PC-9 (cell line): ENCODE measurements around the gene EDARADD. TPM values are rescaled to one million over a fixed set of nuclear protein-coding genes. Genes with fewer than 3 reads are reported as not detected.

ENCODE experiments used
- BruUV-seq: library from RNA; stranded (reverse); fragments of 400-500 nt; replicated peaks from 2 replicates; lab custom pipeline; 2021; lab: Mats Ljungman, UMichigan
- CTCF ChIA-PET: fragments of 300-600 bp; sonication (Branson Sonifier 250); formaldehyde crosslinking; loops from one replicate; lab custom pipeline; 2022; ENCODE audit warnings: antibody characterized with exemption; lab: Charles Lee
- POLR2A ChIA-PET: fragments of 300-600 bp; sonication (Branson Sonifier 250); formaldehyde crosslinking; loops from one replicate; lab custom pipeline; 2022; ENCODE audit warnings: antibody characterized with exemption; ENCODE audit not compliant: unreplicated experiment; lab: Charles Lee
- DNase-seq, 2 experiments: peaks; one replicate each; pipeline versions ENCODE4 v3.0.0 to v3.0.0-alpha.2; 2015 to 2022; ENCODE audit warnings: mixed read lengths in 1 of 2
- H2AFZ ChIP-seq: fragments of 200-600 bp; sonication (generic); 2 replicates; pipeline ENCODE4 v1.8.1; 2017; ENCODE audit warnings: antibody characterized with exemption
- H3F3A ChIP-seq: fragments of 200-600 bp; sonication (generic); 2 replicates; pipeline ENCODE4 v1.8.1; 2017; ENCODE audit warnings: antibody characterized with exemption, mild to moderate bottlenecking, low read depth; ENCODE audit not compliant: insufficient read depth
- H3K27ac ChIP-seq: fragments of 200-600 bp; sonication (generic); 2 replicates; pipeline ENCODE4 v1.6.1; 2016; ENCODE audit warnings: mixed run types
- H3K27me3 ChIP-seq: fragments of 200-600 bp; sonication (generic); 2 replicates; pipeline ENCODE4 v1.6.1; 2016; ENCODE audit warnings: low read depth, mixed run types; ENCODE audit not compliant: insufficient read depth
- H3K36me3 ChIP-seq: fragments of 200-600 bp; sonication (generic); 2 replicates; pipeline ENCODE4 v1.6.1; 2016; ENCODE audit warnings: low read depth, mixed run types
- H3K4me1 ChIP-seq: fragments of 200-600 bp; sonication (generic); replicated peaks from 2 replicates; pipeline ENCODE4 v1.6.1; 2016; ENCODE audit warnings: mixed run types; ENCODE audit not compliant: insufficient read depth
- H3K4me2 ChIP-seq: fragments of 200-600 bp; sonication (generic); 2 replicates; pipeline ENCODE4 v1.6.1; 2017; ENCODE audit warnings: mixed run types
- H3K4me3 ChIP-seq: fragments of 200-600 bp; sonication (generic); 2 replicates; pipeline ENCODE4 v1.6.1; 2016; ENCODE audit warnings: mixed run types
- H3K79me2 ChIP-seq: fragments of 200-600 bp; sonication (generic); 2 replicates; pipeline ENCODE4 v1.6.1; 2017; ENCODE audit warnings: low read depth, mixed run types
- H3K9me2 ChIP-seq: fragments of 200-600 bp; sonication (generic); 2 replicates; pipeline ENCODE4 v1.8.1; 2017; ENCODE audit warnings: mild to moderate bottlenecking; ENCODE audit not compliant: insufficient read depth
- H3K9me3 ChIP-seq: fragments of 200-600 bp; sonication (generic); 2 replicates; pipeline ENCODE4 v1.8.1; 2016; ENCODE audit warnings: low read depth; ENCODE audit not compliant: insufficient read depth
- H4K20me1 ChIP-seq: fragments of 200-600 bp; sonication (generic); 2 replicates; pipeline ENCODE4 v1.8.1; 2017; ENCODE audit not compliant: insufficient read depth
- CTCF ChIP-seq: fragments of 200-600 bp; sonication (generic); conservative IDR thresholded peaks from 2 replicates; pipeline ENCODE4 v1.6.1; 2017; ENCODE audit warnings: mixed run types, antibody characterized with exemption, mild to moderate bottlenecking, moderate library complexity
- EZH2 ChIP-seq: fragments of 200-600 bp; sonication (generic); IDR thresholded peaks from 2 replicates; pipeline ENCODE4 v1.8.0; 2017; ENCODE audit warnings: antibody characterized with exemption, low read depth
- intact Hi-C: fragments of 100-400 bp; cut with micrococcal nuclease; formaldehyde crosslinking; loops from one replicate; pipeline ENCODE4 v1.10.0; 2022; ENCODE audit not compliant: unreplicated experiment
- total RNA-seq: library from RNA; stranded (reverse); gene quantifications from 2 replicates; pipeline ENCODE4 v1.2.3, GENCODE V29; 2021

Gene EDARADD
- total RNA-seq, 1 experiment from 2014 or later = not detected

DNA sequence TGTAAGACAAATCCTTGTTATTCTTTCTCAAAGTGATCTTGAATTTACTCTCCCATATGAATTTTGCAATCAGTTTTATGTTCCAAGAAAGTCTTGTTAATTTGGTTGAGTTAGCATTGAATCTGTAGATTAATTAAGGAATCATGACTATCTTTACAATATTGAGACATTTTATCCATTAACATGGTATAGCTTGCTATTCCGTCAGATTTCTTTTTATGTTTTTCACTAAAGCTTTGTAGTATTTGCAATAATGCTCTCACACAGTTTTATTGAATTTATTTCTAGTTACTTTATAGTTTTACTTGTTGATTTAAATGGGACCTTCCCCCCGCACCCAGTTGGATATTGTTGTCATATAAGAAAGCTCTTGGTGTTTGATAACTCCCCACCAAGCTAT lies 5.8 kb upstream of the EDARADD start:
- no peak for TF ChIP-seq CTCF
- no peak for TF ChIP-seq EZH2

DNA sequence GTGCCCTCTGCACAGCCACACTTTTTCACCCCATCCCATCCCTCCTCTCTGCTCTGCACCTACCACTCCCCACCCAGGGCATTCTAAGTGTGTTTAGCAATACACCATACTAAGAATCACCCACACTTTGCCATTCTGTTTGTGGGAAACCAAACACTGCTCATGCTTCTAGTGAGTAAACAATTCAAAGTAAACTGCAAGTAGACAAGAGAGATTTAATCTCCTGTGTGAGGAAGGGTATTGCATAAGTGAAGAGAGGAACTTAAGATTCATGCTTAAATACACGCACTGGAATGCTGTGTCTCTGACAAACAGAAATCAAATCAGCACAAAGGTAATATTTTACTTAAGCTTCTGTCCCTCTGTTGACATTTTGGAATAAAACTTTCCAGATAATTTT lies 4.8 kb upstream of the EDARADD start:
- H3K27ac ChIP-seq = peak overlapping the region; percentile 35; the same call in 1 of the 2 replicates
- no peak overlapping the region for H3K4me3 ChIP-seq
- H3K27me3 ChIP-seq = no peaks in the 10 kb centered on the region
- H3K36me3 ChIP-seq = no peaks in the 10 kb centered on the region
- peaks cover 17% of the 10 kb centered on the region for H3K4me1 ChIP-seq
- DNase-seq = peak in 1 of 2 experiments; percentile 86
- TF ChIP-seq EZH2 (no peak), CTCF (no peak)
- no peaks in the 10 kb centered on the region for H3K9me3 ChIP-seq
- H2AFZ ChIP-seq = no peak overlapping the region
- peaks cover 7% of the 10 kb centered on the region; the same call in 1 of the 2 replicates for H3F3A ChIP-seq
- H3K9me2 ChIP-seq = no peaks in the 10 kb centered on the region
- H4K20me1 ChIP-seq = no peaks in the 10 kb centered on the region
- H3K79me2 ChIP-seq = no peaks in the 10 kb centered on the region
- H3K4me2 ChIP-seq = peak overlapping the region; percentile 25
- no TSS peak for BruUV-seq
- CTCF ChIA-PET = no interaction called here
- POLR2A ChIA-PET = no interaction called here
- intact Hi-C loops = no loop called here

More for the DNA sequence above, 5.8 kb upstream of the EDARADD start:
- no peak for DNase-seq
- Histone ChIP-seq H4K20me1 (no peaks in the 10 kb centered on the region), H3K9me2 (no peaks in the 10 kb centered on the region), H3F3A (peaks cover 7% of the 10 kb centered on the region; the same call in 1 of the 2 replicates), H2AFZ (no peak overlapping the region), H3K4me1 (peaks cover 17% of the 10 kb centered on the region), H3K4me2 (peak overlapping the region; percentile 25; the same call in 1 of the 2 replicates), H3K27me3 (no peaks in the 10 kb centered on the region), H3K9me3 (no peaks in the 10 kb centered on the region), H3K4me3 (no peak overlapping the region), H3K36me3 (no peaks in the 10 kb centered on the region), H3K27ac (0 out of 2 replicates have a peak overlapping the region, but pooled peaks have one; percentile 6), H3K79me2 (no peaks in the 10 kb centered on the region)
- POLR2A ChIA-PET = no interaction called here
- intact Hi-C loops = no loop called here
- BruUV-seq = no TSS peak
- CTCF ChIA-PET = no interaction called here

DNA sequence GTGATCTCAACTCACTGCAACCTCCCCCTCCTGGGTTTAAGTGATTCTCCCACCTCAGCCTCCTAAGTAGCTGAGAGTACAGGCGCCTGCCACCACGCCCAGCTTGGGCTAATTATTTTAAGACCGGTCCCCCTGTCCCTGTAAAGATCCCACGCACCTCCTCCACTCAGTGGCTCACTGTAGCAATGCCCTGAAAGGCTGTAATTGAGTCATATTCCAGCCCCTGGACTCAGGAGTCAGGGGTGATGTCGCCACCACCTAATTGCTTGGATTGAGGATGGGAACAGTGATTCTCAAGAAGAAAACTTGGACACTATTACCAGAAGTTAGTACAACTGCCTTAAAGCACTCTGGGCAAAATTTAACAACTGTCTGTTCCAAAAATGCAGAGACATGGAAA lies 3.1 kb upstream of the EDARADD start:
- Histone ChIP-seq H3K9me2 (no peaks in the 10 kb centered on the region), H3K79me2 (no peaks in the 10 kb centered on the region), H3K4me1 (peaks cover 17% of the 10 kb centered on the region), H3K9me3 (no peaks in the 10 kb centered on the region), H3K4me2 (no peak overlapping the region), H3K27ac (no peak overlapping the region), H3K27me3 (no peaks in the 10 kb centered on the region), H4K20me1 (no peaks in the 10 kb centered on the region), H3K36me3 (no peaks in the 10 kb centered on the region), H2AFZ (no peak overlapping the region), H3F3A (peaks cover 7% of the 10 kb centered on the region; the same call in 1 of the 2 replicates), H3K4me3 (no peak overlapping the region)
- ChIA-PET POLR2A (no interaction called here), CTCF (no interaction called here)
- no peak for TF ChIP-seq EZH2
- TF ChIP-seq CTCF = no peak
- intact Hi-C loops = no loop called here
- no peak for DNase-seq
- no TSS peak for BruUV-seq
